MG63 (cell line): ENCODE measurements around the gene RPS29. TPM values are rescaled to one million over a fixed set of nuclear protein-coding genes. Genes with fewer than 3 reads are reported as not detected.

ENCODE experiments used
- DNase-seq: peaks from one replicate; pipeline ENCODE4 v3.0.0-alpha.2; 2020
- H3K27me3 ChIP-seq: fragments of 250-450 bp; sonication (Bioruptor Pico); 2 replicates; pipeline ENCODE4 v1.5.1; 2020; ENCODE audit warnings: mild to moderate bottlenecking, moderate library complexity
- H3K36me3 ChIP-seq: fragments of 250-450 bp; sonication (Bioruptor Pico); 2 replicates; pipeline ENCODE4 v1.5.1; 2020; ENCODE audit warnings: mild to moderate bottlenecking, moderate library complexity
- H3K4me3 ChIP-seq: fragments of 250-450 bp; sonication (Bioruptor Pico); 2 replicates; pipeline ENCODE4 v1.5.1; 2020; ENCODE audit warnings: mild to moderate bottlenecking, moderate library complexity
- H3K9me3 ChIP-seq: fragments of 250-450 bp; sonication (Bioruptor Pico); 2 replicates; pipeline ENCODE4 v1.5.1; 2020; ENCODE audit warnings: mild to moderate bottlenecking, moderate library complexity
- total RNA-seq: library from RNA; depleted of rRNA; stranded (reverse); fragments of >200 nt; shearing (Covaris generic); gene quantifications from 2 replicates; pipeline ENCODE4 v1.2.3, GENCODE V29; 2014; ENCODE audit warnings: low replicate concordance

RPS29 gene
- total RNA-seq, 1 experiment from 2014 or later = 2,087 TPM

GRCh38 chr14:49578141-49578540 lies 8.0 kb downstream of the RPS29 start:
- H3K9me3 ChIP-seq = no peaks in the 10 kb centered on the region
- no peak for DNase-seq
- H3K27me3 ChIP-seq = no peaks in the 10 kb centered on the region
- H3K36me3 ChIP-seq = peaks cover 40% of the 10 kb centered on the region
- H3K4me3 ChIP-seq = no peak overlapping the region

DNA sequence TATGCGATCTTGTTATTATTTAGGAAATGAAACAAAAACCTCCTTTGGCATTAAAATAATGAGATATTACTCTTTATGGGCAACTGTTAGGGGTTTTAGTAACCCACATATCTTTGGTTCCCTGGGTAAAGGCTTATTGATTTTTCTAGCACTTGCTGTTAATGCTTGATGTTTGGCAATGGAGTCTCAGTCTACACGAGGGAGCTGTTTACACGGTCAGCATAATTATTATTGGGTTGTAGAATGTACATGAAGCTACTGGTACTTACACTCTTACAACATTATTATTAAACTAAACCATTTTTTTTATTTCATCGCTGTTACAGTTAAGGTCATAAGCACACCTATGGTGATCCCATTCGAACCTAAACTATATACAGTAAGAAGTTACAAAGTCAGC lies 12.1 kb downstream of the RPS29 start:
- Histone ChIP-seq H3K4me3 (no peak overlapping the region), H3K36me3 (peaks cover 27% of the 10 kb centered on the region), H3K27me3 (no peaks in the 10 kb centered on the region), H3K9me3 (no peaks in the 10 kb centered on the region)
- no peak for DNase-seq

DNA sequence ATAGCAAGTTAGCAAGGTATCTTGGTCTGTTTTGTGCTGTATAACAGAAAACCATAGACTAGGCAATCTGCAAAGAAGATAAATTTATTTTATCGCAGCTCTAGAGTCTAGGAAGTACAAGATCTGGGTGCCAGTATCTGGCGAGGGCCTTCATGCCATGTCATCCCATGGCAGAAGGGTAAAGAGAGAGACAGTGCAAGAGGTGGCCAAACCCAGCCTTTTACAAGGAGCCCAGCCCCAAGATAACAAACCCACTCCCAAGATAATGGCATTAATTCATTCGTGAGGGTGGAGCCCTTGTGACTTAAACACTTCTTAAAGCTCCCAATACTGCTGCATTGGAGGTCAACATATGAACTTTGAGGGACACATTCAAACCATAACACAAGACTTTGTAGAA lies 16.9 kb downstream of the RPS29 start:
- peaks cover 5% of the 10 kb centered on the region for H3K36me3 ChIP-seq
- H3K4me3 ChIP-seq = no peak overlapping the region
- H3K9me3 ChIP-seq = no peaks in the 10 kb centered on the region
- DNase-seq = no peak
- no peaks in the 10 kb centered on the region for H3K27me3 ChIP-seq

- DNase-seq = no peak
- Histone ChIP-seq H3K9me3 (no peaks in the 10 kb centered on the region), H3K36me3 (no peaks in the 10 kb centered on the region), H3K27me3 (no peaks in the 10 kb centered on the region), H3K4me3 (no peak overlapping the region)
Observed at GRCh38 chr14:49566714-49567113, 19.5 kb downstream of the RPS29 start.

- no peak for DNase-seq
- Histone ChIP-seq H3K27me3 (no peaks in the 10 kb centered on the region), H3K36me3 (no peaks in the 10 kb centered on the region), H3K4me3 (no peak overlapping the region), H3K9me3 (no peaks in the 10 kb centered on the region)
Observed at GRCh38 chr14:49559979-49560768, 26.0 kb downstream of the RPS29 start.

GRCh38 chr14:49553892-49554291 lies 32.3 kb downstream of the RPS29 start:
- no peak for DNase-seq
- no peaks in the 10 kb centered on the region for H3K27me3 ChIP-seq
- H3K9me3 ChIP-seq = no peaks in the 10 kb centered on the region
- no peak overlapping the region for H3K4me3 ChIP-seq
- no peaks in the 10 kb centered on the region for H3K36me3 ChIP-seq

GRCh38 chr14:49553106-49553505 lies 33.1 kb downstream of the RPS29 start:
- no peak overlapping the region for H3K4me3 ChIP-seq
- H3K36me3 ChIP-seq = no peaks in the 10 kb centered on the region
- no peaks in the 10 kb centered on the region for H3K9me3 ChIP-seq
- H3K27me3 ChIP-seq = no peaks in the 10 kb centered on the region
- no peak for DNase-seq

GRCh38 chr14:49551569-49551968 lies 34.6 kb downstream of the RPS29 start:
- Histone ChIP-seq H3K9me3 (no peaks in the 10 kb centered on the region), H3K4me3 (no peak overlapping the region), H3K36me3 (no peaks in the 10 kb centered on the region), H3K27me3 (no peaks in the 10 kb centered on the region)
- DNase-seq = no peak

GRCh38 chr14:49550286-49551184 lies 35.6 kb downstream of the RPS29 start:
- Histone ChIP-seq H3K27me3 (no peaks in the 10 kb centered on the region), H3K9me3 (no peaks in the 10 kb centered on the region), H3K4me3 (no peak overlapping the region), H3K36me3 (no peaks in the 10 kb centered on the region)
- no peak for DNase-seq

DNA sequence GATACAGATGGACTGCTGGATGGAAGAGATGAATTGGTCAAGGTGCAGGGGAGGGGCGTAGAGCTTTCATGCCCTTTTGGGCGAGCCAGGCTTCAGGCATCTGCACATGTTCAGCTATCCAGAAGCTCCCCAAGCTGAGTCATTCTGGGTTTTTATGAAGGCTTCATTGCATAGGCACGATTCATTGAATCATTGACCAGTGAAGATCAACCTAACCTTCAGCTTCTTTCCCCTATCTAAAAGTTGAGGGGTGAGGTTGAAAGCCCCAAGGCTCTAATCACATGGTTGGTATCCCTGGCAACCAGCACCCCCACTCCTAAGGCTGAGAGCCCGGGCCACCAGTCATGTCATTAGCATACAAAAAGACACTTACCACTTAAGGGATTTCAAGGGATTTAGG lies 36.3 kb downstream of the RPS29 start:
- Histone ChIP-seq H3K27me3 (no peaks in the 10 kb centered on the region), H3K4me3 (no peak overlapping the region), H3K9me3 (no peaks in the 10 kb centered on the region), H3K36me3 (no peaks in the 10 kb centered on the region)
- DNase-seq = peak; percentile 24

- H3K27me3 ChIP-seq = no peaks in the 10 kb centered on the region
- no peaks in the 10 kb centered on the region for H3K9me3 ChIP-seq
- H3K4me3 ChIP-seq = no peak overlapping the region
- H3K36me3 ChIP-seq = no peaks in the 10 kb centered on the region
- no peak for DNase-seq
Observed at GRCh38 chr14:49549446-49549845, 36.7 kb downstream of the RPS29 start.

DNA sequence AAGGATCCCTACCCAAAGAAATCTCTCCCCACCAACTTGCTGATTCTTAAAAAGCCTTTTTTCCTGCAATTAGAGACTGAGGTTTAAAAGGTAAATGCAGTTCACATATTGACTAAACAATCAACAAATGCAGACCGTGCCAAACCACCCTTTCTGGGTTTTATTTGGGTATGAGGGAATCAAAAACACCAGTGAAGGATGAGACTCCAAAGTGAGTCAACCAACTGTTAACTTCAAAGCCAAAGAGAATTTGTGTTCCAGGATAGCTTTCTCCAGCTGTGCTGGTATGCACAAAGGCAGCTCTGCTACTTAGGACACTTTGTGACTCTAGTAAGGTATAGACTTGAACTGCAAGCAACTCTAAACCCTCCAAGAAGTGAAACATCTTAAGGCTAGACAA lies 39.4 kb downstream of the RPS29 start:
- H3K27me3 ChIP-seq = no peaks in the 10 kb centered on the region
- H3K36me3 ChIP-seq = no peaks in the 10 kb centered on the region
- H3K9me3 ChIP-seq = no peaks in the 10 kb centered on the region
- peak; percentile 46 for DNase-seq
- no peak overlapping the region for H3K4me3 ChIP-seq

DNA sequence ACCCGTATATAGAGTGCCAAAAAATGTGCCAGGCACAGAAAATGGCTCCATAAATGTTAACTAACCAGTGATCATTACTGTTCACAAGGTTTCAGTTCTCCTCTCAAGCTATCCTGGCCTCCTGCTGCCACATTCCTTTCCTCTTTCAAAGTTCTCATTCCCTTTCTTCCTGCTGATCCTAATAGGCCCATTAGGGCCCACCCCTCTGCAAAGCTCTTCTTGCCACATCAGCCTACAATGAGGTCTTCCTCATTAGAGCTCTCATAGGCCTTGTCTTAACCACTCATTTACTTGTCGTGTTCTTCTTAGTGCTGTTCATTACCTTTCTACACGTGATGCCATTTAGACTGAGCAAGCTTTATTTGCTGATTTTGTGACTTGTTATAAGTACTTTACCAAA lies 40.5 kb downstream of the RPS29 start:
- no peaks in the 10 kb centered on the region for H3K27me3 ChIP-seq
- H3K36me3 ChIP-seq = no peaks in the 10 kb centered on the region
- no peak overlapping the region for H3K4me3 ChIP-seq
- H3K9me3 ChIP-seq = no peaks in the 10 kb centered on the region
- no peak for DNase-seq

DNA sequence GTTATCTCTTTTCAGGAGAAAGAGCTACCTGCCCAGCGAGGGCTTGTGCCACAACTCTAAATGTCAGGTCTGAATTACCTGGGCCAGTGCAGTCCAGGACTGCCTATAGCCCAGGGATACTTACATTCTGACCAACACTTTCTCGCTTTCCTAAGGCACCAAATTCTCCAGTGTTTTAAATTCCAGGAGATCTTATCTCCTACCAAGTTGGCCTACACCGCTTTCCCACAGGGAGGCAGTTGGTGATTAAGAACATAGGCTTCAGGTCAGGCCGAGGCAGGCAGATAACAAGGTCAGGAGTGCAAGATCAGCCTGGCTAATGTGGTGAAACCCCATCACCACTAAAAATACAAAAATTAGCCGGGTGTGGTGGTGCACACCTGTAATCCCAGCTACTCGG lies 41.1 kb downstream of the RPS29 start:
- DNase-seq = no peak
- H3K9me3 ChIP-seq = no peaks in the 10 kb centered on the region
- H3K27me3 ChIP-seq = no peaks in the 10 kb centered on the region
- H3K36me3 ChIP-seq = no peaks in the 10 kb centered on the region
- no peak overlapping the region for H3K4me3 ChIP-seq

- Histone ChIP-seq H3K9me3 (no peaks in the 10 kb centered on the region), H3K36me3 (no peaks in the 10 kb centered on the region), H3K27me3 (no peaks in the 10 kb centered on the region), H3K4me3 (no peak overlapping the region)
- no peak for DNase-seq
Observed at GRCh38 chr14:49541049-49541448, 45.1 kb downstream of the RPS29 start.

- DNase-seq = no peak
- Histone ChIP-seq H3K4me3 (no peak overlapping the region), H3K36me3 (no peaks in the 10 kb centered on the region), H3K27me3 (no peaks in the 10 kb centered on the region), H3K9me3 (no peaks in the 10 kb centered on the region)
Observed at GRCh38 chr14:49538852-49539251, 47.3 kb downstream of the RPS29 start.
